NCI-H1048 (cell line): ENCODE measurements around the gene ATAD3B.
"Not testable (repeated sequence)": the region's sequence is repeated elsewhere in the genome, so short reads cannot be mapped to it uniquely, and the experiment has no call there.

Experiments
- DNase-seq: peaks from one replicate; lab custom pipeline; 2025; lab: John Stamatoyannopoulos, UW

The ATAD3B gene

GRCh38 chr1:1471389-1472052, at the start of gene ATAD3B:
ATAD3B (plus strand) TSS chr1:1471765; CDS start chr1:1471885, 120 bp downstream.
- peak; percentile 82 for DNase-seq

GRCh38 chr1:1421907-1422464, 49.6 kb upstream of the ATAD3B start:
- DNase-seq = no peak

GRCh38 chr1:1422465-1423244, 48.9 kb upstream of the ATAD3B start:
- DNase-seq = no peak

GRCh38 chr1:1423245-1423597, 48.3 kb upstream of the ATAD3B start:
- DNase-seq = no peak

- DNase-seq = no peak
These were observed 46.9 kb upstream of the ATAD3B start for GRCh38 chr1:1424707-1425106.

GRCh38 chr1:1425426-1425752, 46.2 kb upstream of the ATAD3B start:
- DNase-seq = no peak

- no peak for DNase-seq
These were observed 45.6 kb upstream of the ATAD3B start for GRCh38 chr1:1425753-1426495.

GRCh38 chr1:1426496-1427105, 45.0 kb upstream of the ATAD3B start:
- DNase-seq = no peak

- DNase-seq = no peak
These were observed 44.3 kb upstream of the ATAD3B start for GRCh38 chr1:1427106-1427819.

- DNase-seq = no peak
These were observed 43.8 kb upstream of the ATAD3B start for GRCh38 chr1:1427820-1428148.

- DNase-seq = no peak
These were observed 43.4 kb upstream of the ATAD3B start for GRCh38 chr1:1428174-1428573.

GRCh38 chr1:1428967-1429366, 42.6 kb upstream of the ATAD3B start:
- DNase-seq = not testable (repeated sequence)

GRCh38 chr1:1429671-1430073, 41.9 kb upstream of the ATAD3B start:
- no peak for DNase-seq

- DNase-seq = no peak
These were observed 41.2 kb upstream of the ATAD3B start for GRCh38 chr1:1430114-1430982.

GRCh38 chr1:1430992-1431844, 40.3 kb upstream of the ATAD3B start:
- DNase-seq = no peak

- no peak for DNase-seq
These were observed 39.7 kb upstream of the ATAD3B start for GRCh38 chr1:1431845-1432273.

- DNase-seq = no peak
These were observed 39.2 kb upstream of the ATAD3B start for GRCh38 chr1:1432274-1432950.

GRCh38 chr1:1432951-1433803, 38.4 kb upstream of the ATAD3B start:
- no peak for DNase-seq
